NCI-H2227 treated with DMSO at 0.1 percent for 48 hours (cell line): ENCODE data around the gene FNDC11.
"Not testable (repeated sequence)": the region's sequence is repeated elsewhere in the genome, so short reads cannot be mapped to it uniquely, and the experiment has no call there.

Experiments
- DNase-seq: peaks from one replicate; lab custom pipeline; 2025; lab: John Stamatoyannopoulos, UW

Gene FNDC11

DNA sequence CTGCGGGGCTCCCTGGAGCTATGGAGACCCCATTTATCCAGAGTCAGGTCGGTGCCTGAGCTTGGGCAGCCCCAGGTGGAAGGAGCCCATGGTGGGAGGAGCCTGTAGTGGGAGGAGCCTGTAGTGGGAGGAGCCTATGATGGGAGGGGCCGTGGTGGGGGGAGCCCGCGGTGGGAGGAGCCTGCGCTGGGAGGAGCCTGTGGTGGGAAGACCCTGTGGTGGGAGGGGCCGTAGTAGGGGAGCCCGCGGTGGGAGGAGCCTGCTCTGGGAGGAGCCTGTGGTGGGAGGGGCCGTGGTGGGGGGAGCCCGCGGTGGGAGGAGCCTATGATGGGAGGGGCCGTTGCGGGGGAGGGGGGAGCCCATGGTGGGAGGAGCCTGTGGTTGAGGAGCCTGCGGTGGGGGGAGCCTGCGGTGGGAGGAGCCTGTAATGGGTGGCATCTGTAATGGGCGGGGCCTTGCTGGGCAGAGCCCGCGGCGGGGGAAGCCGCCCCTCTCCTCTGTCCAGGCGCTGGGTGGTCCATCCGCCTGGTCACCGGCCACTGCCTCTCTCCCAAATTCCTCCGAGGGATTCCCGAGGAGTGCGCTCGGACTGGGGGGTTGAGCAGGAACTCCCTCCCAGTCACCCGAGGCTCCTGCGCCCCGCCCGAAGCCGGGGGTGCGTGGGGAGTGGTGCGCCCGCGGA lies 567 bp upstream of the FNDC11 start:
- DNase-seq = peak; percentile 83

DNA sequence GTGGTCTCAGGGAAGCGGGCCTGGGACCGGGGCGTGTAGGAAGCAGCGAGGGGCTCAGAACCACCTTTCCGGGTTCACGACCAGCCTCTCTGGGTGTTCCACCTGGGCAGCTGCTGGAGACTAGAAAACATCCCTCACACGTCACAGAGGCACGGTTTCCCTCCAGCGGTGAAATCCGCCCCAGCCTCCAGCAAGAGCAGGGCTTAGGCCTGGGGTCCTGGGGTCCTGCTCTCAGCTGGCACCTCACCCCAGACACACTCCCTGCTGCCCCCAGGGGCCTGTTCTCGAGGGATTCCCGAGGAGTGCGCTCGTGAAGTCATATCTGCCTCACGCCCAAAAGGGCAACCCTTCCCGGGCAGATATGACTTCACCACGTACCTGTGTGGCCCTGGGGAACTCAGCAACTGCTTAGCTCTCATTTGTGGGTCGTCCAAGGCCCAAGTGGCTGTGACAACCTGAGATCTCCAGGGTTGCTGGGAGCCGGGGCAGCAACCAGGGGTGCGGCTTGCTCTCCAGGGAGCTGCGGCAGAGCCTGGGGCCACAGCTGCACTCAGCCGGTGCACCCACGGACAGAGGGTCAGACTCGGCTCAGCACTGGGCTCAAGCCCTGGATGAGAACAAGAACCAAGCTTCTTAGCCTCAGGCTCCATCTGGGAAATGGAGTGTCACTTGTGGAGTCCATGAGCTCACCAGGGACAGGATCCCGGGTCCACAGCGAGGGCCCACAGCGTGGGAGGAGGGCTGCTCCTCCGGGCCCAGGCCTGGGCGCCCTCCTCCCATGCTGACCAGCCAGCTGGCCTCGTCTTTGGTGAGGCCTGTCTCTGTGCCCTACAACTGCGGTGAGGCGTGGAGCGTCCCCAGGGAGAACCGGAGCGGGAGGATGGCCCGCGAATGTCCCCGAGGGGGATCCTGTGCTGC lies 661 bp downstream of the FNDC11 start:
- no peak for DNase-seq

DNA sequence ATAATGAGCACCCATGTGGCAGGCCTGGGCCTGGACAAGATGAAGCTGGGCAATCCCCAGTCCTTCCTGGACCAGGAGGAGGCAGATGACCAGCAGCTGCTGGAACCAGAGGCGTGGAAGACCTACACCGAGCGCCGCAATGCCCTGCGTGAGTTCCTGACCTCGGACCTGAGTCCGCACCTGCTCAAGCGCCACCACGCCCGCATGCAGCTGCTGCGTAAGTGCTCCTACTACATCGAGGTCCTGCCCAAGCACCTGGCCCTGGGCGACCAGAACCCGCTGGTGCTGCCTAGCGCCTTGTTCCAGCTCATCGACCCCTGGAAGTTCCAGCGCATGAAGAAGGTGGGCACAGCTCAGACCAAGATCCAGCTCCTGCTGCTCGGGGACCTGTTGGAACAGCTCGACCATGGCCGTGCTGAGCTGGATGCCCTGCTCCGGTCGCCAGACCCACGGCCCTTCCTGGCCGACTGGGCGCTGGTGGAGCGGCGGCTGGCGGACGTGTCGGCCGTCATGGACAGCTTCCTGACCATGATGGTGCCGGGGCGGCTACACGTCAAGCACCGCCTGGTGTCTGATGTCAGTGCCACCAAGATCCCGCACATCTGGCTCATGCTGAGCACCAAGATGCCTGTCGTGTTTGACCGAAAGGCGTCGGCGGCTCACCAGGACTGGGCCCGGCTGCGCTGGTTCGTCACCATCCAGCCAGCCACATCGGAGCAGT lies 1.9 kb downstream of the FNDC11 start:
- DNase-seq = no peak

DNA sequence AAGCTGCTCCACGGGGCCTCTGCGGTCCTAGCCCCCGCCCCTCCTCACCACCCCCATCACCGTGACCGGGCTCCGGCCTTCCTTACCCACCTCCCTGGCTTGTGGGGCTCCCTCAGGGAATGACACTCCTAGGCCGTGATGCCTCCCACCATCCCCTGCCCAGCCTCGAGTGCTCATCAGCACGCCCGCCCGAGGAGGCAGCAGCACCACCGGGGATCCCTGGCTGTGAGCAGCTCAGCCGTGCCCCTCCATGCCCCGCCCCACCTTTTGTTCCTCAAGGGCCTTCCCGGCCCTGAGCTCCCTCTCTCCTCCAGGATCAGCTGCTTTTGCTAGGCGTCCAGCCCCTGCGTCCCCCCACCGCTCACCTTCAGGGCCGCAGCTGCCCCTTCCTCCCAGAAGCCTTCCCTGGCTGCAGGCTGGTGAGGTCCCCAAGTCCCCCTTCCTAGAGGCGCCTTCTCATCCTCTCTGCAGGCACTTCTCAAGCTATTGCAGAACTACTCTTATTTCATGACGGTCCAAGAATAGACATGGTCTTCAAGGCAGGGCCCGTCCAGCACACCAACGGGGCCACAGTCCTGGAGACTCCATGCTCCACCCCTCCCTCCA lies 3.0 kb downstream of the FNDC11 start:
- no peak for DNase-seq

DNA sequence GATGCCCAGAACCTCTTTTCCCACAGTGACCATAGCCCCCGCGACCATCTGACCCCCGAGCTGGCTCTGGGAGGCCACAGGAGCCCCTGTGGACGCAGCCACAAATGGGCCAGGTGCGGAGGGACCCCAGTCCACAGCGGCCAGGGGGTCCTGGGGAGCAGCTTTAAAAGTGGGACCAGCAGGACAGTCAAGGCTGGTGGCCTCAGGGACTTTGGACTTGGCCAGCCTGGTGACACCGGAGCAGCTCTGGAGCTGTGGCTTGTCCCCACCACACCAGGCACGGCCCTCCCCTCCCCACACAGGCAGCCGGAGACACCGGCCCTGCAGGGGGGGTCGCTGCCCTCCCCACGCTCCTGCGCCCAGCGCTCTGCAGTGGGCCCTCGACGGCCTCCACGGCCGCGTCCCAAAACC lies 3.5 kb downstream of the FNDC11 start:
- DNase-seq = no peak

DNA sequence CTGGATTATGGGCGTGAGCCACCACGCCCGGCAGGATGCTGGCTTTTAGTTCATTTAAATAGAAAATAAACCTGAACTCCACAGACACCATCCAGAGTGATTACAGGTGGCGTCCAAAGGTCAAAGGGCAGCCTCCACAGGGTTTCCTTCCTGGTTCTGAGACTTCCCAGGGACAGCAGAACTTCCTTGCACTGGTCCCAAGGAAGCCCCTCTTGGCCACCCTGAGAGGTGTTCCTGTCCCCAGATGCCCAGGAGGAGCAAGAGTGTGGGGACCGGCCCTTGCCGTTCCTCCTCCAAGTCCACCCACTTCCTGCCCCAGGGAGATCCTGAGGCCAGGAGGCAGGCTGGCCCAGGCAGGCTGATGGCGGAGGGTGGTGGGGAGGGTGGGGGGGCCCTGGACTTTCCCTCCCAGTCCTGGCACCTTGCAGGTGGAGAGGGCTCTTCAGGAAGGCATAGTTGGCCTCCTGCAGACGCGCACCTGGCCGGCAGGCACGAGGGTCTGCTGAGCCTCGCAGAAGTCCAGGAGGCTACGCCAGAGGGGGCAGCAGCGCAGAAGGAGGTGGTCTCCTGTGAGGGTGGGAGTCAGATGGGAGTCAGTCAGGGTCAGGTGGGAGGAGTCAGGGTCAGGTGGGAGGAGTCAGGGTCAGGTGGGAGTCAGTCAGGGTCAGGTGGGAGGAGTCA lies 5.0 kb downstream of the FNDC11 start:
- DNase-seq = no peak

DNA sequence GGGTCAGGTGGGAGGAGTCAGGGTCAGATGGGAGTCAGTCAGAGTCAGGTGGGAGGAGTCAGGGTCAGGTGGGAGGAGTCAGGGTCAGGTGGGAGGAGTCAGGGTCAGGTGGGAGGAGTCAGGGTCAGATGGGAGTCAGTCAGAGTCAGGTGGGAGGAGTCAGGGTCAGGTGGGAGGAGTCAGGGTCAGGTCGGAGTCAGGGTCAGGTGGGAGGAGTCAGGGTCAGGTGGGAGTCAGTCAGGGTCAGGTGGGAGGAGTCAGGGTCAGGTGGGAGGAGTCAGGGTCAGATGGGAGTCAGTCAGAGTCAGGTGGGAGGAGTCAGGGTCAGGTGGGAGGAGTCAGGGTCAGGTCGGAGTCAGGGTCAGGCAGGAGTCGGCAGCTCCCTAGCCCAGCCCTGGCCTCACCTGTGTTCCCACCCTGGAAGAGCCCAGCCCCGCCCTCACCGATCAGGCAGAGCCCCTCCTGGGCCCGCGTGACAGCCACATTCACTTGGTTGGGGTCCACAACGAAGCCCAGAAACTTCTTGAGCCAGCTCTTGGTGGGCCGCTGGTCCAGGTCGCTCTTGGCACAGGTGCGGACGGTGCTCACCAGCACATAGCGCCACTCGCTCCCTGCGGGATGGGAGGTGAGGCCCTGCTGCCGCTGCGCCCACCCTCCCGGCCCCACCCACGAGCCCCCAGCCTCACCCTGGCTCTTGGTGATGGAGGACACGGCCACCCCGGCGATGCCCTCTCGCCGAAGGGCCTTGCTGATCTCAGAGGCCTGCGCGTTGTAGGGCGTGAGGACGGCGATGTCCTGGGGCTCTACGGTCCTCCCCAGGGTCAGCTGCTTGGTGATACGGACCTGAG lies 5.8 kb downstream of the FNDC11 start:
- not testable (repeated sequence) for DNase-seq

DNA sequence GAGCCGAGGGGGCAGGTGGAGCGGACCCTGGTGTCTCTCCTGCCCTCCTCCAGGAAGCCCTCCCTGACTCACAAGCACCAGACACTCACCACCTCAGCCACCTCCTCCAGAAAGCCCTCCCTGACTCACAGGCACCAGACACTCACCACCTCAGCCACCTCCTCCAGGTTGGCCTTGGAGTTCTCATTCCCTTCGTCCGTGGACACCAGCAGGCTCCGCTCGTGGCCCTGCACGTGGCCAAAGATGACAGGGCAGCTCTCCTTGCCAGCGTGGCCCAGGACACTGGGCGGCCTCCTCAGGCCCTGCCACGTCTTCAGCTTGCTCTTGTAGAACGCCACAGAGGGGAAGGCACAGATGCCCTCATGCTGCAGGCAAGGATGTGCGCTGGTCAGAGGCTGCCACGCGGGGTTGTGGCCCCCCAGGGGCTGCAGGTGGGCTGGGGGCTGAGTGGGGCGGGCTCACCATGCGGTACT lies 6.4 kb downstream of the FNDC11 start:
- no peak for DNase-seq

DNA sequence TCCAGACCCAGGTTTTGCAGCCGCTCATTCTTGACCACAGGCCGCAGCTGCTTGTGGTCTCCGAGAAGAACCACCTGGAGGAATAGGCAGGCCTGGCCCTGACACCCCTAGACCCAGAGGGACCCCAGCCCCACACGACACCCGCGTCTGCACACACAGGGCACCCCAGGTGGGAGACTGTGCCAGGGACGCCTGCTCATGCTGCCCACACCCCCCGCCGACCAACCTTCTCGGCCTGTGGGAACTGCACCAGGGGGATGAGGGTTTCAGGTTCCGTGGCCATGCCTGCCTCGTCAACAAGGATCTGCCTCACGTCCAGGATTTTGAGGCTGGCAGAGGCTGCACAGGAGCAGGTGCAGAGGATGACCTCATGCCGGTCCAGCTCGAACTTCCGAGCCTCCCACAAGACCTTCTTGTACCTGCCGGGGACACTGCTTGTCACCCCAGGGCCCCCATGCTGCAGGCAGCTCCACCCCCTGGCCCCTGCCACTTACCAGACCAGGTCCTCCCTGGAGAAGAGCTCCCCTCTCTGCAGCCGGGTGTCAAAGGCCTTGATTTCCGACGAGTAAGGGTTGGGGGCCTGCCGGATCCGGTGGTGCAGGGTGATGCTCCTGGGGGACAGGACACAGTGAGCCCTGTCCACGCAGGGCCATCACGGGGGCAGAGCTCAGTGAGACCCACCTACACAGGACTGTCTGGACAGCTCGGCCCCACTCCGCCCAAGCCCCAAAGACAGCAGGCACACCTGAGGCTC lies 7.1 kb downstream of the FNDC11 start:
- DNase-seq = no peak

DNA sequence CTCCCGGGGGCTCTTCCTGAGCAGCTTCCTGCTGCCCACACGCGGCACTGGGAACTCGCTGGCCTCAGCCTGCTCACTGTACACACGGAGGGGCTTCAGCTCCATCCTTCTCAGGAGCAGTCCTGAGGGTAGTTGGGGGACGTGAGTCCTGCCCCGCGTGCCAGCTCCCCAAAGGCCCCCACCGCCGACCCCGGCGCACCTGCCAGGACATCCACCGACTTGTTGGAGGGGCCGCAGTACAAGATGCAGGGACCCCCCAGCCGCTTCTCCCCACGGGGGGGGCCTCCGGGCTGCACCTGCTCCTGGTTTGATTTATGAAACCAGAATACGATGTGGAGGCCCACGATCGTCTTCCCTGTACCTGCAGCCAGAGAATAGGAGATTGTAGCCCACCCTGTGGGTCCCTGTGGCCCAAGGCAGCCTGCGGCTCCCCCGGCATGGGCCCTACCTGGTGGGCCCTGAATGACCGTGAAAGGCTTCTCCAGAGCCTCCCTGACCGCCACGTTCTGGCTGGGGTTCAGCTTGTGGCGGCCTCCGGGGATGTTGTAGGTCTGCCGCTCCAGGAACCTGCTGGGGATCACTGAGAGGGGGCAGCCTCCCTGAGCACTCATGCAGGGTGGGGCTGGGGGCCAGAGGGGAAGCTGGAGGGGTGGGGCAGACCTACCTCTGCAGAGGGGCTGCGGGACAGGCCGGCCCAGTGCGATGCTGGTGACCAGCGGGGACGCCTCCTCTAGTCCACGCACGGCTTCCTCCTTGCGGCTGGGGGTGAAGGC lies 7.9 kb downstream of the FNDC11 start:
- DNase-seq = no peak

DNA sequence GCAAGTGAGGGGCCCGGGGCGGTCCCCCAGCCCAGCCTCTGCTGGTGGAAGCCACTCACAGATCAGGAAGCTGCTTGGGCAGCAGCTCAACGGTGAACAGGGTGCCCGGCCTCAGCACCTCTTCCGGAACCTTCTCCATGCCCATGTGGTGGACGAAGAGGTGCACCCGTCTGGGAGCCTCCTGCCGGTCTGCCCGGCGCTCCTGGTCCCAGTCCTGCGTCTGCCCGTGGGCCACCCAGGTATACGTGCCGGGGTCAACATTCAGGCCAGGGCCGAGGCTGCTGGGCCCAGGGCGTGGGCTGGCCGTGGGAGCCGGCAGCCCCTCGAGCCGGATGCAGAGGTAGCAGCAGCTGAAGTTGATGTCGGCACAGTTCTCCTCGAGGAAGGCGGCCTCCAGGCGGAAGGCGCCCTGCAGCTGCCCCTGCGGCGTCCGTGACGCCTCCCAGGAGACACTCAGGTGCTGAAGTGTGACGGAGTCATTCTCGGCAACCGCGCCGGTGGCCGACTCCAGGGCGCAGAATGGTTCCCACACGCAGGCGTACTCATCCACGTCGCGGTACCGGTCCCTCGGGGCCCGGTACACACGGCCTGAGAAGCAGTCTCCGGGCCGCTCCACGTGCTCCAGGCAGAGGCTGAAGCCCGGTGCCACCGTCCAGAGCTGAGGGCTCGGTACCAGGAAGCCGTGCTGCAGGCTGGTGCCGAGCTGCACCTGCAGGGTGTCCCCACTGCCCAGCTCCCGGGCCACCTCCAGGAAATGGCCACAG lies 8.7 kb downstream of the FNDC11 start:
- no peak for DNase-seq

DNA sequence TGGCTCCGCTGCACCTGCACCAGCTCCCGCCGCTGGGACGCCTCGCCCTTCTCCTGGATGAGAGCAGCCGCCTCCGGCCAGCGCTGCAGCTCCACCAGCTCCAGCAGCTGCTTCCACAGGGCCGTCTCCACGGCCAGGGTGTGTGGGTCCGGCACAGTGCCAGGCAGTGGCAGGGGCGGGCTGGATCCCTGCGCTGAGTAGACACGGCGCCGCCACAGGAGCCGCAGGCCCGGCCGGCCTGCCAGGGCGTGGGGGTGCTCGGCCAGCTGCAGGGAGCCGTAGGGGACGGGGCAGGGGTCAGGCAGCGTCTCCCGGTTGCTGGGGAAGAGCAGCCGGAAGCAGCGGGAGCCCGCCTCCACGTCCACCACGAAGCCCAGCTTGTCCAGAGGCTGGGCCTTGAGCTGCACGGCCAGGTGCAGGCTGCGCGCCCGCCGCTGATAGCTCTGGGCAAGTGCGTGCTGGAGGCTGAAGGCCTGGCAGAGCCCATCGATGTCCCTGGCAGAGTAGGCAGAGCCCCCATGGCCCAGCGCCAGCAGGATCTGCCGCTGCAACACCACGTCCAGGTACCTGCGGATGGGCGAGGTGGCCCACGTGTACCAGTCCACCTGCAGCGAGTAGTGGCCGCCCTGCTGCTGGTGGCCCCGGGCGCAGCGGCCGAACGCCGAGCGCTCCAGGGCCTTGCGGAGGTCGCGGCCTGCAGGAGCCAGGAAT lies 9.4 kb downstream of the FNDC11 start:
- DNase-seq = no peak

DNA sequence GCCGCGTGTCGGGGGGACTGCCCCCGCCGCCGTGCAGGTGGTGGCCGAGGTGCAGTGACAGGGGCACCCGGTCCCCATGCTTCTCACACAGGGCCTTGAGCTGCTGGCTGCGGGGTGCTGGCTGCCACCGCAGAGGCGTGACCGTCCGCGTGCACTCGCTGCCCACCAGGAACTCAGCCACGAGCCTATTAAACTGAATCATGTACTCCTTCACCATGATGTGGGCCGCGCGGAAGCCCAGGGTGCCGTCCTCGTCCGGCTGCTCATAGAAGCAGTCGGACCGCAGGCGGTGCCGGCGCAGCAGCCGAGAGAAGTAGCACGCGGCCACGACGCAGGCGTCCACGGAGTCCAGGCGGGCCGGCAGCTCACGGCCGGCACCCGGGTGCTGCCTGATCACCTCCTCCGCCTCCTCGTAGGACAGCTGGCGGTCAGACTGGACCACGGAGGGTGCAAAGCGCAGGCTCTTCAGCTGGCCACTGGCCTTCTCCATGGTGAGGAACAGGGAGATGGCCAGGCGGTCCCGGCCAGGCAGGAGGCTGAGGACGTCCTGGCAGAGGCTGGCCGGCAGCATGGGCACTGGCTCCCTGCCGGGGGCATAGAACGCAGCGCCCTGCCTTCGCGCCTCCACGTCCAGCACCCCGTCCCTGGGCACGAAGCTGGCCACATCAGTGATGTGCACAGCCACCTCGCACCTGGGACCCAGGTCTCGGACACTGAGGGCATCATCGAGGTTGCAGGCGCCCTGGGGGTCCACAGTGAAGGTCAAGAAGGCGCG lies 10.3 kb downstream of the FNDC11 start:
- no peak for DNase-seq

DNA sequence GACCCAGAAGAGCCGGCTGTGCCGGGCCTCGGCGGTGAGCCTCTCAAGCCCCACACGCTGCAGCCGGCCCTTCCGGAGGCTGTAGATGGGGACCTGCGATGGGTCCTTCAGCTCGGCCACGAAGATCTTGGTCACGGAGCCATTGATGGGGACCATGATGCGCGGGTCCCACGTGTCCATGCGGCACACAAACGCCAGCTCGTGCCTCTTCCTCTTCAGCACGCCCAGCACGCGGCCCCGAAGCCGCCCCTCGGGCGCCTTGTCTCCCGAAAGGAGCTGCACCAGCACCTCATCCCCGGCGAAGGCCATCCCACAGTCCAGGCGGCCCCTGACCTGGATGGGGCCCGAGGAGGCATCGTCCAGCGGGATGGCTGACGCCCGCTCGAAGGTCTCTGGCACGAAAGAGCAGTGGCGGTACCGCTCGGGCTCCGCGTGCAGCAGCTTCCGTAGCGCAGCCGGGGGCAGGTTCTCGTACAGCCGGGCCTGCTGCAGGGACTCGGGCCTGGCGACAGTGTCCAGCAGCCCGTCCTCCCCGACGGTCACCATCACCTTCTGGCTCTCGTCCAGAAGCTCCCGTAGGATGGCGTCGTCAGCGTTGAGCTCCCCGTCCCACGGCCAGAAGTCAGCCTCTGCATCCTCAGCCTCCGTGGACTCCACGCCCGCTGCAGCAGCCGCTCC lies 11.2 kb downstream of the FNDC11 start:
- no peak for DNase-seq

DNA sequence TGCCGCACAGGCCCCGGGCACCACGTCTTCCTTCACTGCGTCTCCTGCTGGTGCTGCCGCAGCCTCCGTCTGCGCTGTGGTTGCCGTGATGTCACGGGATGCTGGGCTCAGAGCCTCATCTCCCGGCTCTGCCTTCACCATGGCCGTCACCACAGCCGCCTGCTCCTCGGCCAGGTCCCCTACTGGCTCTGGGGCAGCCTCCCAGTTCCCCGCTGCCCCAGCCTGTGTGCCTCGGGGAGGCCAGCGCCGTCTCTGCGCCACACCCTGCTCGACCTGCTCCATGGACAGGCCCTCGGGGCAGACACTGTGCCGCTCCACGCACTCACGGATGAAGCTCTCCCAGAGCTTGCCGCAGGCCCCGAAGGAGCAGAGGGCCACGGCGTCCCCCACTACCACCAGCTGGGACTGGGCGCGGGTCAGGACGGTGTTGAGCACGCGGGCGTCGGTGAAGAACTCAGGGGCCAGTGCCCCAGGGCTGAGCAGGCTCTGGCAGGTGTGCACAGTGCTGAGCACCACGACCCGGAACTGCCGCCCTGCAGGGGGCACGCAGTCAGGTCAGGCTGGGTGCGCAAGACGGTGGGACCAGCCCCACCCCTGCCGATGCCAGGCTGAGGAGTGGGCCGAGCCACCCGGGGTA lies 11.9 kb downstream of the FNDC11 start:
- DNase-seq = no peak
